ENCODE data around the gene RAP2C. TPM values are rescaled to one million over a fixed set of nuclear protein-coding genes. Genes with fewer than 3 reads are reported as not detected.
A peak's percentile ranks its signal among the peaks of the same experiment; 100 is the strongest.

Gene RAP2C
- total and polyA plus RNA-seq, 3 donors from 2014 or later, result 16.9 to 19.4 (median 18.7) TPM

GRCh38 chrX:132227383-132228112 lies 8.3 kb upstream of the RAP2C start:
- intact Hi-C loops (cut with DNase I; ENCODE audit: low total_unique reads), result no loop called here
- Histone ChIP-seq H3K4me1 (no peaks in the 10 kb centered on the region), H3K36me3 (ENCODE audit: low read depth, missing control alignments) (no peaks in the 10 kb centered on the region), H3K4me3 (no peak overlapping the region), H3K27ac (no peak overlapping the region), H3K9me3 (no peaks in the 10 kb centered on the region), H3K27me3 (no peaks in the 10 kb centered on the region)
- DNase-seq, result no peak
- WGBS, 2 donors, result 76 to 80% methylated on average over 4 to 5 of the region's 5 CpGs
- TF ChIP-seq POLR2A (IDR thresholded peaks at IDR 0.05) (no peak), CTCF (IDR thresholded peaks at IDR 0.05) (no peak)

DNA sequence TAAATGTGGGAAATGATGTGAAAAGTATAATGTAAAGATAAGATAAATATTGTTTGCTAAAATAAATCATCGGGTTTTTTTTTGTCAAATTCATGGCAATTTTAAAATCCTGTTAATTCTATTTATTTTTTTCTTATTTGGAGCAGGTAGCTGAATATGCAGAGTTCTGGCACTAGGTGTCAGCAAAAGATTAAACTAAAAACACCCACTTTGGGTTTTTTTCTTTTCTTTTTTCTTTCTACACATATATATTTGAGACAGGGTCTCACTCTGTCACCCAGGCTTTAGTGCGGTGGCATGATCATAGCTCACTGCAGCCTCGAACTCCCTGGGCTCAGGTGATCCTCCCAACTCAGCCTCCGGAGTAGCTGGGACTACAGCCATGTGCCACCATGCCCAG lies 6.9 kb upstream of the RAP2C start:
- 76 to 87% methylated on average over 4 of the region's 4 CpGs for WGBS, 2 donors
- peak in 1 of 3 experiments; percentile 17 for TF ChIP-seq CTCF (IDR thresholded peaks at IDR 0.05)
- TF ChIP-seq POLR2A (IDR thresholded peaks at IDR 0.05), result no peak
- Histone ChIP-seq H3K36me3 (ENCODE audit: low read depth, missing control alignments) (no peaks in the 10 kb centered on the region), H3K27ac (no peak overlapping the region), H3K4me3 (no peak overlapping the region), H3K27me3 (no peaks in the 10 kb centered on the region), H3K4me1 (no peaks in the 10 kb centered on the region), H3K9me3 (no peaks in the 10 kb centered on the region)
- DNase-seq, result no peak
- intact Hi-C loops (cut with DNase I; ENCODE audit: low total_unique reads), result no loop called here

DNA sequence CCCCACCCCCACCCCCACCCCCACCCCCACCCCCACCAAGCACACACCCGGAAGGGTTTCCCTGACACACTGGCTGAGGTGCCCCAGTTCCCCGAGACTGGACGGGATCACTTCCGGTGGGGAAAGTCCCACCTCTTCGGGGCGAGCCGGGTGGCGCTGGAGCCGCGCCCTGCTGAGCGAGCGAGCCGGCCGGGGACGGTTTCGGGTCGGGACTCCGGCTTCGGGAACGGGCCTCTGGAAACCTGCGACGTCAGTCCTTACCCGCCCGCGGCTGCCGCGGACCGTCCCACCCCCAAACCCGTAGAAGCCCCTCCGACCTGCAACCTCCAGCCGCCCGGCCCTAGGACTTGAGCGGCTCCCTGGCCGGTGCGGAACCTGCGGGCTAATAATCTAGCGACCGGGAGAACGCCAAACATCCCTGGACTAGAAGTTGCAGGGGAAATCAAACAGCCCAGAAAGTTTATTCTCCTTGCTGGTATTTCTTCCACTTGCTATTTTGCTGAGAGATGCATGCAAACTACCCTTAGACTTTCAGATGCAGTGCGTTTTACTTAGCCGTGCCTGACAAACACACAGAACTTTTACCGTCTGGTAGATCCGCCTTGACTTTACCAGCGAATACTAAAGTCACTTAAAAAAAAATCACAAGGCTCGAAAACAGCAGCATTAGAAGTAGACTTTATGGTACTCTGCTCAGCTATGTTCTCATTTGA lies 991 bp downstream of the RAP2C start:
- no peak for TF ChIP-seq CTCF (IDR thresholded peaks at IDR 0.05)
- TF ChIP-seq POLR2A (IDR thresholded peaks at IDR 0.05), result no peak
- intact Hi-C loops (cut with DNase I; ENCODE audit: low total_unique reads), result loop anchor here (10.0 kb wide), 1 partner anchor 123 kb away; no protein-coding TSS in a partner anchor
- 0 to 1% methylated on average over 10 to 20 of the region's 45 CpGs for WGBS, 2 donors
- Histone ChIP-seq H3K36me3 (ENCODE audit: low read depth, missing control alignments) (no peaks in the 10 kb centered on the region), H3K4me3 (peak overlapping the region; percentile 68 to 86), H3K4me1 (no peaks in the 10 kb centered on the region), H3K9me3 (no peaks in the 10 kb centered on the region), H3K27ac (peak overlapping the region; percentile 84 to 91), H3K27me3 (no peaks in the 10 kb centered on the region)
- DNase-seq, result peak; percentile 82

GRCh38 chrX:132217203-132218073 lies 1.8 kb downstream of the RAP2C start:
- no peak for TF ChIP-seq CTCF (IDR thresholded peaks at IDR 0.05)
- TF ChIP-seq POLR2A (IDR thresholded peaks at IDR 0.05), result no peak
- peak overlapping the region; percentile 68 to 86 for H3K4me3 ChIP-seq
- H3K27ac ChIP-seq, result peak overlapping the region; percentile 91 to 92
- H3K9me3 ChIP-seq, result no peaks in the 10 kb centered on the region
- 0 to 6% methylated on average over 3 to 44 of the region's 74 CpGs for WGBS, 2 donors
- no peaks in the 10 kb centered on the region for H3K4me1 ChIP-seq
- peak; percentile 75 for DNase-seq
- intact Hi-C loops (cut with DNase I; ENCODE audit: low total_unique reads), result loop anchor here (10.0 kb wide), 1 partner anchor 123 kb away; no protein-coding TSS in a partner anchor
- no peaks in the 10 kb centered on the region for H3K36me3 ChIP-seq (ENCODE audit: low read depth, missing control alignments)
- no peaks in the 10 kb centered on the region for H3K27me3 ChIP-seq

Measured in testis (tissue), 3 donors.